Effector memory CD4-positive, alpha-beta T cell (primary cell): ENCODE measurements around the gene NEDD4L.

Source experiments
- DNase-seq, 3 donors: peaks; one replicate each; pipeline ENCODE4 v3.0.0-alpha.2; 2020
- H3K27ac ChIP-seq: 2 replicates; pipeline ENCODE4 v1.7.0; 2013; ENCODE audit warnings: mild to moderate bottlenecking, low read length, moderate library complexity; ENCODE audit not compliant: insufficient read depth, poor library complexity, severe bottlenecking
- H3K27me3 ChIP-seq: replicated peaks from 2 replicates; pipeline ENCODE4 v1.7.0; 2013; ENCODE audit warnings: mild to moderate bottlenecking, low read length; ENCODE audit not compliant: insufficient read depth, control insufficient read depth, poor library complexity, severe bottlenecking
- H3K36me3 ChIP-seq: 2 replicates; pipeline ENCODE4 v1.7.0; 2013; ENCODE audit warnings: mild to moderate bottlenecking, low read length, moderate library complexity; ENCODE audit not compliant: control insufficient read depth, insufficient read depth
- H3K4me1 ChIP-seq: 2 replicates; pipeline ENCODE4 v1.7.0; 2013; ENCODE audit warnings: low read length, mild to moderate bottlenecking; ENCODE audit not compliant: control insufficient read depth, insufficient read depth, poor library complexity, severe bottlenecking
- H3K4me3 ChIP-seq: 2 replicates; pipeline ENCODE4 v1.7.0; 2013; ENCODE audit warnings: low read length, low read depth, mild to moderate bottlenecking; ENCODE audit not compliant: insufficient read depth, poor library complexity, severe bottlenecking
- H3K9me3 ChIP-seq: 2 replicates; pipeline ENCODE4 v1.7.0; 2013; ENCODE audit warnings: mild to moderate bottlenecking, low read length, moderate library complexity; ENCODE audit not compliant: control insufficient read depth

NEDD4L gene

DNA sequence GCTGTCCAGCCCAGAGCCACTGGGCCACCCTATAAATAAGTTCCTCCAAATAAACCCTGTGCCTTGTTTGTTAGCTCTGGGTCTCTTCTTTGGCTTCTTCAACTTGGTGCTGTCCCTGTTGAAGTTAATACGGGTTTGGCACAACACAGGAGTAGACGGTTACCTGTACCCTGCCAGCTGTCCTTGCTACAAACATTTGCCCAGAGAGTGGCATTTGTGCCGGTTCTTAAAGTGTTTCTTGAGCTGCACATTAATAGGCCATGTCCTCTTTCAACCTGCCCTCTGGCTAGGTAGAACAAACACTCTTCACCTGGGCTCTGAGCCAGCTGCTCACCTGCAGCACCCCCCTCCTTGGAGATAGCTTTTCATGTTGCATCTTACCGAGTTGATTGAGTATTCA lies 139.2 kb downstream of the NEDD4L start:
- Histone ChIP-seq H3K27ac (no peak overlapping the region), H3K4me3 (no peak overlapping the region), H3K27me3 (no peaks in the 10 kb centered on the region), H3K4me1 (no peaks in the 10 kb centered on the region), H3K9me3 (no peaks in the 10 kb centered on the region), H3K36me3 (no peaks in the 10 kb centered on the region)
- no peak for DNase-seq

DNA sequence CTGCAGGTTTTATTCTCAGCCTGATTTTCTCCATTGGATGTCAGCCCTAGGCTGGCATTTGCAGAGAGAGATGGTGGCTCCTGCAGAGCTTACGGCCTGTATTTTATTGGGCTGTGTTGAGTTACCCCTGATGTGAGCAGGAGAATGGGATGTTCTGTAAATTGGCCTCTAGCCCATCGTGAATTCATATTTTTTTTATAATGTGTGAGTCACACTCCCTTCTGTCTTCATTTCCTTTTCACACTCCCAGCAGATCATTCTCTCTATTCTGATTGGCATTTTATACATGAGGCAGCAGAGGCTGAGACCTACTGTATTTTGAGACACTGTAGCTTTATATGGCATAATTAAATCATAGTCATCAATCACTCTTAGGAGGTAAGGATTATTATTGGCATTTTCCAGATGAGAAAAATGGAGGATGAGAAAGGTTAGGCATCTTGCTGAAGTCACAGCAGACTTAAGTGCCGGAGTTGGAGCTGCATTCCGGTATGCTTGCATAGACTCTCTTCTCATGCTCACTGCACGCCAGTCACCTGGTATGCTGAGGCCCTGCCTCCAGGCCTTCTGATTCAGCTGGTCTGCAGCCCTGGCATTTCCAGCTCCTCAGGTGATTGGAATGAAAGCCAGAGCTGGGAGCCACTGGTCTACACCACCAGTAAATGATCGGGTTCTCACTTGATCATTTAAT lies 142.4 kb downstream of the NEDD4L start:
- no peaks in the 10 kb centered on the region for H3K4me1 ChIP-seq
- no peak overlapping the region for H3K4me3 ChIP-seq
- H3K36me3 ChIP-seq, result no peaks in the 10 kb centered on the region
- H3K27me3 ChIP-seq, result no peaks in the 10 kb centered on the region
- H3K27ac ChIP-seq, result no peak overlapping the region
- no peaks in the 10 kb centered on the region for H3K9me3 ChIP-seq
- no peak for DNase-seq

DNA sequence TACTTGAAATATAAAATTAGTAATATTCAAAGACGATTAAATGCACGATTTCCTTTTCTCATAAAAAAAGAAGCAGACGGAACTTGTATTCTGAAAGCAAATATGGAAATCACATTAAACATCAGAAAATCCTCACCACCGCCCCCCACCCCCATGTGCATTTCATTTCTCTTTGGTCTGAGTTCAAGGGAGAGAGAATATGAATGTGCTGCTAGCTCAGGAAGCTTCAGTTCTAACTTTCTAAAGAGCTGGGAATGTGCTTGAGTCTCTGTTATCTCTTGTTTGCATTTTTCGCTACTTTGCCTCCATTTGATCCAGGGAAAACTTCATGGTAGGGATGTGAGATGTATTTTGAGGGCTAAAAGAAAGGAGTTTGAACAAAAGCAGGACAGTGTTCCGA lies 143.6 kb downstream of the NEDD4L start:
- Histone ChIP-seq H3K36me3 (no peaks in the 10 kb centered on the region), H3K9me3 (no peaks in the 10 kb centered on the region), H3K4me3 (no peak overlapping the region), H3K27ac (no peak overlapping the region), H3K4me1 (no peaks in the 10 kb centered on the region), H3K27me3 (no peaks in the 10 kb centered on the region)
- no peak for DNase-seq

DNA sequence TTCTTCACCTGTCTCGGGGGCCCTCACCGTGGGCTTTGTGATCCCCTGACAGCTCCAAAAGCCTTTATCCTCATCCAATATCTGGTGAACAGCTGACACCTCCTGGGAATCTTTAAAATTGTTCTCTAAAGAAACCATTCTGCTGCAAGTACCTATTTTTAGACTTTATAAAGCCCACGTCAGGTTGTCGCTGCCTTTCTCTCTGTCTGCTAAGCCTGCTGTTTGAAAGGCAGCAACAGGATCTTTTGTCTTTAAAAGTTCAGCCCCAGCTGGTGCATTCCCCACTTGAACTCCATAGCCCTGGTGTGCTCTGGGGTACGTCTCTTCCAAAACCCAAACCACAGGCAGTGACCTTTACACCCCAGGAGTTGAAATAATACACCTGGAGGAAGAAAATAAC lies 145.0 kb downstream of the NEDD4L start:
- Histone ChIP-seq H3K27ac (no peak overlapping the region), H3K4me1 (no peaks in the 10 kb centered on the region), H3K9me3 (no peaks in the 10 kb centered on the region), H3K27me3 (no peaks in the 10 kb centered on the region), H3K4me3 (no peak overlapping the region), H3K36me3 (no peaks in the 10 kb centered on the region)
- DNase-seq, result no peak

DNA sequence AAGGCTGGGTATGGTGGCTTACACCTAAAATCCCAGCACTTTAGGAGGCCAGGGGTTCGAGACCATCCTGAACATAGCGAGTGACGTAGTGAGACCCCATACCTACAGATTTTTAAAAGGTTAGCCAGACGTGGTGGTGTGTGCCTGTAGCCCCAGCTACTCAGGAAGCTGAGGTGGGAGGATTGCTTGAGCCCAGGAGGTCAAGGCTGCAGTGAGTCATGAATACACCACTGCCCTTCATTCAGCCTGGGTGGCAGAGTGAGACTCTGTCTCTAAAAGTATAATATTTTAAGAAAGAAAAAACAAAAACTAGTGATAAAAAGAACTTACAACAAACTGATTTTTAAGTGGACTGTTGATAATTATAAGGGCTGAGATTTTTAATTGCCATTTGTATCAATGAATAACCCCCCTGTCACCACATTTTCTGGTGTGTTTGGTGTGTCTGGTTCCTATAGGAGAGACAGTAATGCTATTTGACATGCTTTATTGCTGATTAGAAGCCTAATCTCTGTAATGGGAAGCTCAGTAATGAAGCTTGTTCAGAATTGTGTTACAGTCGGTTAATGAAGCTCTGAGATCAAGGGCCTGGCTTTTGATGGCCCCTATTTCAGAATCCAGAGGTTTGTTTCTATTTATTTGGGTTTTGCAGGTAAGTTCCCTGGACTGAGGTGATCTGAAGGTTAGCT lies 147.0 kb downstream of the NEDD4L start:
- no peak overlapping the region for H3K27ac ChIP-seq
- H3K27me3 ChIP-seq, result no peaks in the 10 kb centered on the region
- H3K4me3 ChIP-seq, result no peak overlapping the region
- no peak for DNase-seq
- no peaks in the 10 kb centered on the region for H3K4me1 ChIP-seq
- H3K9me3 ChIP-seq, result no peaks in the 10 kb centered on the region
- H3K36me3 ChIP-seq, result no peaks in the 10 kb centered on the region

DNA sequence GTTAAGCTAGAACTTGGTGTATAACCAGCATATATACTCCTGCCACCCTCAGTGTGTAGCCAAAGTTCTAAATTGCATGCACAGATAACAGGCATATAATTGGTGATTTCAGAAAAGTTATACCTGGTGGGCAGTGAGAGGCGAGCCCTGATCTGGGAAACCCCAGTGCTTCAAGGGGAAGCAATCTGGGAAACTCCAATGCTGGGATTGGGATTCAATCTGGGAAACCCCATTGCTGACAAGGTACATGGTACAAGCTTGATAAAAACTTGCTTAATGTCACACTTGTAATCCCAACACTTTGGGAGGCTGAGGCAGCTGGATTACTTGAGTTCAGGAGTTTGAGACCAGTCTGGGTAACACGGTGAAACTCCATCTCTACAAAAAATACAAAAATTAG lies 147.6 kb downstream of the NEDD4L start:
- Histone ChIP-seq H3K27me3 (no peaks in the 10 kb centered on the region), H3K4me3 (no peak overlapping the region), H3K9me3 (no peaks in the 10 kb centered on the region), H3K27ac (no peak overlapping the region), H3K4me1 (no peaks in the 10 kb centered on the region), H3K36me3 (no peaks in the 10 kb centered on the region)
- no peak for DNase-seq

DNA sequence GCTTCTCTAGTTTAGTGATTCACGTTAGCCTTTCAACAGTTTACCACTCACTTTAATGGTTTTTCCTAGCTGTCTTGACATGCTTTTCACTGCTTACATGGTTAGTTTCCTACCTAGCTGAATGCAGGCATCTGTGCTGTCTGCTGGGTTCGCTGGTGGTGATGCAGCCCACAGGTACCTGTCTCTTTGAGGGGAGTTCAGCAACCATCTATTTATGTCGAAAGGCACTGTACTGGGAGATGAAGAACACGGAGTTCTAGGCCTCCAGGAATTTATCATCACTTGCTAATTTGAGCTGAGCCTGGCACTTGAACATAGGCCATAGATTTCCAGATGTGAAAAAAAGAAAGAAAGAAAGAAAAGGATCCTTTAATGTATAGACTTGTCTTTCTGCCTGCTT lies 148.5 kb downstream of the NEDD4L start:
- no peak for DNase-seq
- Histone ChIP-seq H3K27ac (no peak overlapping the region), H3K36me3 (no peaks in the 10 kb centered on the region), H3K9me3 (no peaks in the 10 kb centered on the region), H3K27me3 (no peaks in the 10 kb centered on the region), H3K4me1 (no peaks in the 10 kb centered on the region), H3K4me3 (no peak overlapping the region)

DNA sequence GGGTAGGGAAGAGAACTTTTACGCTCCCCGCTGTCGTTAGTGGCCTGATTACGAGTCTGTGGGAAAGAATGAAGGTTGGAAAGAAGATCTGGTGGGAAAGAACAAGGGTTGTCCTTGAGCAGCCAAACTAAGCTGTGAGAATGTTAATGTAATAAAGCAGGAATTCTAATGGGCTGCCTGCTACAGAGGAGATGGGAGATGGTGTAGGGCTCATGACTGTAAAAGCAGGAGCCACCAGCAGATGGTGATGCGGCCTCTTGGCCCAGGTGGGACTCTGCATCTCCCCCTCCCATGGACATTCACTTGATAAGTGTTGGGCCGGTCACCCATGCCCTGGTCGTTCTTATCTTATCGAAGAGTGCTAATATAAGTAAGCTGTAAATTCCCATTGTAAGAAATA lies 150.0 kb downstream of the NEDD4L start:
- no peak for DNase-seq
- H3K4me3 ChIP-seq, result no peak overlapping the region
- H3K36me3 ChIP-seq, result no peaks in the 10 kb centered on the region
- no peaks in the 10 kb centered on the region for H3K4me1 ChIP-seq
- no peak overlapping the region for H3K27ac ChIP-seq
- no peaks in the 10 kb centered on the region for H3K9me3 ChIP-seq
- H3K27me3 ChIP-seq, result no peaks in the 10 kb centered on the region

DNA sequence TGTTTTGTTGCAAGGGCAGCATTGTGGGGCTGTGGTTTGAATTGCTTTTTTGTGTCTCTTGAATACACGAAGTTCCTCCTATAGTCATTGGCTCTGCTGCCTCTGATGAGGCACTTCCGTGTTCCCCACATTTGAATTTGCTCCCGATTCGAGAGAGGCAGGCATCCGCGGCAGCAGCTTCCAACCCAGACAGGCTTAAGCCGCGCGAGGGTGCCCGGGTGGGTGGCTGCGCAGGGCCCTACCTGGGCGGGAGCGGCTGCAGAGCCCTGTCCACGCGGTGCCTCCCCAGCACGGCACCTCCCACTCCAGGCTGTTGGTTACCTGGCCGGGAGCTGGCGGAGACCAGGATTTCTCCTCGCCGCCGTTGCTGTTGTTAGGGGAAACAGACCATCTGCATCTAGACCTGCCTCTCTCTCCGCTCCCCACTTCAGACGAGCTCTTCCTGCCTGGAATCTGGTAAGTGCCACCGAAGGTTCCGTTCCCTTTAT lies 151.3 kb downstream of the NEDD4L start:
- Histone ChIP-seq H3K4me1 (no peaks in the 10 kb centered on the region), H3K27ac (no peak overlapping the region), H3K4me3 (peak overlapping the region; percentile 45), H3K36me3 (no peaks in the 10 kb centered on the region), H3K9me3 (no peaks in the 10 kb centered on the region), H3K27me3 (no peaks in the 10 kb centered on the region)
- DNase-seq, result no peak

DNA sequence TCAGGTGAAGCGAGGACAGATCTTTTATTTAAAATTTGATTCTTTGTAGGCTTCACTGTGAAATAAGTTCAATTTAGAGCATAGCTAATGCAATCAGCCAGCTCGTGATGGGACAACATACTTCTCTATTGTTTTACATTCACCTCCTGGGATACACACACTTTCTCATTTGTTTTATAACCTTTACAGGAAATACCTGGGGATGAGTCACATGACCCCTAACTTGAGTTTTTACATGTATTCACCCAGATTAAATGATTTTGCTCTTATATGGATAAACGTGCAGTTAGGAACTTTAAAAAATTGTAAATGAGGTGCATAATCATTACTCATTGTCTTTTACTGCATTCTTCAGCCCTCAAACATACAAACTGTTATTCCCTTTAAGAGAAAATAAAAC lies 152.1 kb downstream of the NEDD4L start:
- no peaks in the 10 kb centered on the region for H3K4me1 ChIP-seq
- H3K4me3 ChIP-seq, result no peak overlapping the region
- DNase-seq, result no peak
- H3K36me3 ChIP-seq, result no peaks in the 10 kb centered on the region
- no peak overlapping the region for H3K27ac ChIP-seq
- H3K9me3 ChIP-seq, result no peaks in the 10 kb centered on the region
- H3K27me3 ChIP-seq, result no peaks in the 10 kb centered on the region
